Mesenteric fat pad (tissue), 1 donor: ENCODE data around the gene APP. TPM values are rescaled to one million over a fixed set of nuclear protein-coding genes. Genes with fewer than 3 reads are reported as not detected.

Experiments
- DNase-seq: peaks from one replicate; pipeline ENCODE4 v3.0.0-alpha.2; 2020; ENCODE audit warnings: low spot score
- total RNA-seq: library from RNA; stranded (reverse); fragmentation: NEBNext Ultra II Directional; extraction: Animal tissue kit (Norgen Biotek cat#: 25700); gene quantifications from one replicate; pipeline ENCODE4 v1.2.1, GENCODE V29; 2021
- donor health status: DM: yes; HTN: yes; CAD: no.

The APP gene
- total RNA-seq, 1 donor from 2014 or later: 317 TPM

DNA sequence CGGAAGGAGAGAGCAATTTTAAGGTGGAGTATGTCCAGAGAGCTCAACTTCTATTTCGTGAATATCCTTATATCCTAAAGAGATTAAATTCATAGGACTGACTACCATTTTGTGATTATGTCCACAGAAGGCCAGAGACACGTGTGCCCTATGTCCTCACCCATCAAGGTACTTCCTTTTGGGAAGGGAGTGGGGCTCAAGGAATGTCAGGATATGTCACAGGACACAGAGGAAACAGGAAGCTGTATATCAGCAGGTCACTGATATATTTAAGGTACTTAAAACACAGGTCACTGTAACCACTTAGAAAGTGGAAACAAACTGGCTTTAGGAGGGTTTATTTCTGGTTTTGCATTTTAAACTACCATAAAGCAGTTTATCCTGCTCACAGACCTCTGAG, 184.6 kb downstream of the APP start:
- DNase-seq: no peak

DNA sequence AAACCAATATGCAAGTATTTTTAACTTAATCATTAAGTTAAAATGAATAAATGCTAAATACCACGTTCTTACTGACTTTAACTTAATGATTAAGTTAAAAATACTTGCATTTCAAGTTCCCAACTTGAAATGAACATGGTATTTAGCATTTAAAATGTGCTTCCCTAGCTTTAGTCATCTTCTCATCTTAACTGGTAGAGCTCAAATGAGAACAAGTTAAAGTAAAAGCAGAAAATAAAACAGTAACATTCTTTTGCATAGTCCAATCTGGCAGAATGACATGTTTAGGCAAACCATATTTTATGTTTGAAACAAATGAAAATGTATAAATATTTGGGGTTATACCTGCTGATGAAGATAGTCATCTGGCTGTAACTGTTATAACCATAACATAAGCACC, 186.0 kb downstream of the APP start:
- no peak for DNase-seq

DNA sequence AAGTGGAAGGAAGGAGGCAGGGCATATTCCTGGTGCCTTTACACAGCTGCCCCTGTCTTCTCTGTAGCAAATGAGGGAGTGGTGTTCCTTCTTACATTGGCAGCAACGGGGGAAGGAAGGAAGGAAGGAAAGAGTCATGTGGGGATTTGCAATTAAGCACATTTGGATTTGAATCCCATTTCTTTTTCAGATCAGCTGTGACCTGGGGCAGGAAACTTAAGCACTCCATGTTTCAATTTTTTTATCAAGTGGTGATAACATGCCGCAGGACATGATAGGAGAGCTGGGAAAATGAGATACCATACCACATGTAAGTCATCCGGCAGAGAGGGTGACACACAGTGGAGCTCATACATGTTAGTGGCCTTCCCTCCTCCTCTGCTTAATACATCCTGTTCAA, 186.8 kb downstream of the APP start:
- DNase-seq: no peak

DNA sequence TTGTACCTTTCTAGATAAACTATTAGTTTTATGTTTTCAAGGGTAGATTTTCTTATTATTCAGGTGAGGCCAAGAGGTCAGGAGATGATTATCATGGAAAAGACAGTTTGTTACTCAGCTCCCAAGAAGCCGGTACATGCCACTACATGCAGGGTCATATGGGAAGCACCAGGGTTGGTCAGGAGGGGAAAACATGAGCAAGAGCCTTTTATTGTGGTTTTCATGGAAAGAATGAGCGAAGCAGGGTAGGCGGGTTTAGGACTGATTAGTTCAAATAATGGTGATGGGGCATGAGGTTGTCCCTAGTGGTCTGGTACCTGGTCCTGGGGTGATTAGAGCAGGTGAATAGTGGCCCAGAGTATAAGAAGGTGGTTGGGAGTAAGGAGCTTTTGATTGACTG, 189.9 kb downstream of the APP start:
- no peak for DNase-seq

DNA sequence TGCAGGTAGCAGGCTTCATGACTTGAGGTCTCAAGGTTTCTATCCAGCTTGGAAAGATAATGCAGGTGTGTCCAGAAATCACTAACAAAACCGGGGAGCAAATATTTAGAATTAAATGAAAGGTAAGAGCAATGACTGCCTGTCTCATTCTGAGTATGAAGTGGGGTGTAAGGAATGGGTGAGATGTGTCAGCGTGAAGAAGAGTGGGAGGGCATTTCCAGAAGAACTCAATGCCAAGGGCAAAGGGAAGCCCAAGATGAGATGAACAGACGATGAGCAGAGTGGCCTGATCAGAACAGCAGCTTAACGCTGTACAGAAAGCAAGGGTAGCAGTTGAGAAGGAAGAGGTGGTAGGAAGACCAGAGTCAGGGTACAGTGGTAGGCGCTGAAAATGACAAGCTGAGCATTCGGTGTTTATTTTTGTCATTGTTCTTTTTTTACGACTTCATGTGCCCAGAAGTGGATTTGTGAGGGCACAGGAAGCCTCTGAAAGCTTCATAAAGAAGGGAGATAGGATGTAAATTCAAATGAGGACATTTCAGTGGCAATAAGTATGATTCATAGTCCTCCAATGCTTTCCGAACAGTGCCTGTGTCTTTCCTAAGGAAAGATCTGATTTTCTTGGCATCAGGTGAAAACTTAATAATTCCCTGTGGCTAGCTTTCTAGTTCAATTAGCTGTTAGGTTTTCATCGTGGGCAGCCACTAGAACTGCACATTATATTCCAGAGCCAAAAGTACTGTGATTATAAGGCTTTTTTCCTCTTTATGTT, 190.5 kb downstream of the APP start:
- no peak for DNase-seq

DNA sequence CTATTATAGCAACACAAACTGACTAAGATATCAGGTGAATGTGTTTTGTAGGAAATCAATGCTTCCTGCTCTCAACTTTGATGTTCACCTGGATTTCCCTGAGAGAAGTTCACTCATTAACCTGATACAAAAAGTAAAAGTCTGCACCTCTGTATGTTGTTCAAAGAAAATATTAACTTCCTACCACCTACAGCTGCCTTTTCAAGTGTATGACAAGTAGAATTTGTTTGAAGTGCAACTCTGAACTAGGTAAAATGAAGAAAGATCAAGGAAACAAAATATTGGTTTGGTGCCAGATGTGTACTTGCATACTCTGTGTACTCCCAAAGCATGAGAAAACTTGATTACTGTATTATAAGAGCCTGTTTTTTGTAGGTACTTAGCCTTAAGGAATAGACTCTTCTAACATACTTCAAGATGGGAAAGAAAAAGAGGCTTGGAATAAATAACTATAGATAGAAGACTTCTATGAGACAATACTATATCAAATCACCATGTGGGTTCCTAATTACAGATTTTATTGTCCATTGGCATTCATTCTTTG, 193.4 kb downstream of the APP start:
- DNase-seq: no peak

DNA sequence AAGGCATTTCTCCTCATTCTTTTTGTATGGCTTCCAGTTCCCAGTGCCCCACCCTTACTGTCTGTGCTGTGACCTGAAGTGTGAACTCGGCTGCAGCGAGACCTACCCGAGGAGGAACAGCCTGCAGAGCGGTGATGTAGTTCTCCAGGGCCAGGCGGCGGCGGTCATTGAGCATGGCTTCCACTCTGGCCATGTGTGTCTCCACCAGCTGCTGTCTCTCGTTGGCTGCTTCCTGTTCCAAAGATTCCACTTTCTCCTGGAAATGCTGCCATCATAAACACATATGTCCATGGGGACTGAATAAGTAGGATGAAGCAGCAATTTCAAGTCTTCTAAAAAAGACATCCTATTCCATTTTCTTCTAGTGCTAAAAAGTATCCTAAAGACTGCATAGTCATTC, 195.6 kb downstream of the APP start:
- DNase-seq: no peak

DNA sequence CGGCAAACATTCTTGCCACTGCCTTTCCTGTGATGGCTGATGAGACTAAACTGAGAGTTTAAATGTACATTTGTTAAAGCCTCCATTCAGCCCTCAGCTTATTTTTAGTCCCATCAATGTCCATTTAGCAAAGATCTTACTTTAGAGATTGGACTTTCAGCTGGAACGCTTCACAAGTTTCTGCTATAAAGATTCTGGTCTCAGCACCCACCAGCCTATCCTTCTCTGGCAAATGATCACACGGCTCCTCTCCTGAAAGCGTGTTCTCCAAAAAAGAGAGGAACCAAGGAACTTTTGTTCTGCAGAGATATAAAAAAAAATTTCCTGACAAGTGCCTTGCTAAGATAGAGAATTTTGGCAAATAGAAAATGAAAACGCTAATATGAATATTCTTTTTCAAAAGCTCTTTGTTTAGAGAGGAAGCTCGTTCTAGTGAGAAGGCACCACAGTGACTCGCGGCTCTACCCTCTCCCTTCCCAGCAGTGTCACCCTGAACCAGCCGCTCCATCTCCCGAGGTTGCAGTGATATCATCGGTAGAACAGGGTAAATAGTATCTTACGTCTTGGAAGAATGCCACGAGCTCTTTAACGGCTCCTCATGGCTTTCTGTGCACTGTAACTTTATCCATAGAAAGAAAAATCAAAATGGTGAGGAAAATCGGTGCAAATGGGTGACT, 200.2 kb downstream of the APP start:
- no peak for DNase-seq

DNA sequence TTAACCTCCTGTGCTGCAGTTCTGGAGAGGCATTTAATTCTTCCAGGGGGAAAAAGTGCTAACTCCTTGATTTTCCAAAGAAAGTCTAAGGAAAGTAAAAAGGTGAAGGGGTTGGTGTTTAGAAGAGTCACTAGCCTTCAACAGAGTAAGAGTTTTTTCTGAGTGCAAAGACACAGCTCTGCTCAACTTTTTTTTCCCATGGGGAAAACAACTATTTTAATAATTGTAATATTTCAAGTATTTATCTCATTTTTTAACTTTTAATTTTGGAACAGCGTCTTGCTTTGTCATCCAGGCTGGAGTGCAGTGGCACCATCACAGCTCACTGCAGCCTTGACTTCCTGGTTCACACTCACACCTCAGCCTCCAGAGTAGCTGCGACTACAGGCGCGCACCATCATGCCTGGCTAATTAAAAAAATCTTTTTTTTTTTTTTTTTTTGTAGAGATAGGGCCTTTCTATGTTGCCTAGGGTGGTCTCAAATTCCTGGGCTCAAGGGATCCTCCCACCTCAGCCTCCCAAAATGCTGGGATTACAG, 202.6 kb downstream of the APP start:
- no peak for DNase-seq

DNA sequence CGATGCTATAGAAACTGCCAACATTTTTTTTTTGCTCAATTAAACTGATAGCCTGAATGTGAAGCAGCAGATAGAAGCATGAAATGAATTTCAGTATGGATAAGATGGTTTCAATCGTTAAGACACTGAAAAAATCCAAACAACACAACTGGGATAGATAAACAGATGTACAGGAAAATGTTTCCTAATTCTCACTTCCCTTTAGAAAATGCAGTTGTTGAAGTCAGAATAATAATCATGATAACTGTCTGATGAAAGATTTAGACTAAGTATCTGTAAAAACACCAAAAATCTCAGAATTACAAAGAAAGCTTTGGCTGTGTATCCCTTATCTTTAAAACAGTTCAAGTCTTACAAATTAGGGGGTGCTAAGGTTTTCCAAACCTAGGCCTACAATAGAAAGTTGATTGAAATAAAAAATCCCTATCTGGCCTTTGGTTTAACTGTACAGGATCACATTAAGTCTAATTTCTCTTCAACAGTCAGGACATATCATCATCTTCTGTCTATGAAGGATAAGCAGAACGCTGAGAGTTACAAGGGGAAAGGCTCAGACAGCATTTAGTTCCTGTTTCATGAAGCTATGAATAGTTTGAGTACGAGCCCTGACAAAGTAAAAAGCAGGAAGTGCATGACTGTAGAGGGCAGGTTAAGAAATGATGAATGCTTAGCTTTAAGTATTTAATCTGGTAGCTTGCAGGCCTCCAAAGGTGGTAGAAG, 203.2 kb downstream of the APP start:
- DNase-seq: no peak

DNA sequence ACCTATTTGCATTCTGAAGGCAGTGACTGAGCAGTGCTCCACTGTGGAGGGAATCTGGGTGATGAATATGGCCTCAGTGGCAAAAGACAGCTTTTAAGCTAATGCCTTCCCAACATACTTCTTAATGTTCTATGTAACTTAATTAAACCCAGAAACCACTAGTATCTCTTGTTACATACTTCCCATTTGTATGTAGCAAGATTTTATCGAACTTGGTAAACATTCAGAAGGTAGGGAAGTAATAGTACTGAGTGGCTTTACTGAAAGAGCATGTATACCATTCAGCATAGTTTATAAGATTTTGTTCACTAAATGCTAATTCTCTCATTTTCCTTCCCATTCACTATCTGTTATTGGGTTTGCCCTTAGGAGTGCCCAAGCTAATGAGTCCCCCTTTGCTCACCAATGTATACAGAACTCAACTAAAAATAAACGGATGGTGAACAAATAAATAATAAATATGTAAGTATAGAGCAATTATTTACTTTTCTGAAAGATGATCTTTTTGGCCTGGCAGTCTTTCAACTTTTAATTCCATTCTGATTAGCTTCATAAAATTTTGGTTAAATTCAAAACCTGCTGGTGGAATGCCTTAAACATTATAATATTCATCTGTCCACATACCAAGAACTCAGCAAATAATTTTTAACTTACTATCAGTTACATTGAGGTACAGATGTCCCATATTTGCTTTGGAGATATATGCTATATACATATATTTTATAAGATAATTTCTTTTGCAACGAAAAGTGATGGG, 204.4 kb downstream of the APP start:
- DNase-seq: no peak

DNA sequence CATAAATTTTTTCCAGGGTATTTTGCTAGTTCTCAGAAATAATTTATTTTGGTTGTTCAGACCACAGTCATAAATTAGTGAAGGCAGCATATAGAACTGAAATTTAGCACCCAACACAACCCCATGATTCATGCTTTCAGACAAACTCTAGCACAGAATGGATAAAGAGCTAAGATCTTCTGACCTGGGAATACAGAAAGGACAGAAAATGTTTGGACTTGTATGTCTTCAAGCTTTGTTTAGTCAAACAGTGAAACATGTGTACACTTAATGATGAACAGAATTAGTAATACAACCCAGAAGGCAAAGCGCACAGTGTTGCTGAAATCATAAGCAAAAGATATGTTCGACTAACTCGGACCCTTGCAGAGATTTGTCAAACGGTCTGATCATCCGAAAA, 205.6 kb downstream of the APP start:
- no peak for DNase-seq

DNA sequence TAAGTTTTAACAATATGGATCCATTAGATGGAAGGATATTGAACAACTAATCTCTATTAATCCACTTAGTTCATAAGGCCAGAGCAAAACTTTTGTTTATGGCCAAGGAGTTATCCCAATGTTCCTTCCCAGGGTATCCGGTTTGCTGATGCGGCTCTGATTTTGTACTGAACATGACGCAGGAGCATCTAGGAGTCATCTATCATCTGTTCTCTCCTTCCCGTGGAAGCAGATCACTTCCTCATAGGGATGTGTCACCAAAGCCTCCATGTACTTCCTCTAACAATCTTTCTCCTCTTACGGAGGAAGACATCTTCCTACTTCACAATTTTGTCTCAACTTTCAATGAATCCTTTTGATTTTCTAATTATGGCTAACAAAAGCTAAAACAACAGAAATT, 206.6 kb downstream of the APP start:
- no peak for DNase-seq

DNA sequence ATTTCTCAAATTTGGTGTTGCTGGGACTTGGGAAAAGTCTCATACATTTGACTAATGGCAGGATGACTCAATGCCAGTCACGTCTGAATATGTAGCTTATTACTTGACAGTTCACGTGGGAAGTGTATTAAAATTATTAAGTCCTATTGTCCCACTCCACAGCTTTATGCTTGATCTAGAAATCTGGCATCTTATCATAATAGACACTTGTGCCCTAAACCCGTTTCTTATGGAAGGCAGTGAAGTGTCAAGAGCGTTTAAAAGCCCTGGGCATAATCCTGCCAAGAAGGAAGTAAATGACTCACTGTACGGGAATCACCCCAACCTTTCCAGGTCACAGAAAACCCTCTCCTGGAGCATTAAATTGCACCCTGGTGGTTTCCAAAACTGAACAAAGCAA, 207.4 kb downstream of the APP start:
- DNase-seq: no peak

DNA sequence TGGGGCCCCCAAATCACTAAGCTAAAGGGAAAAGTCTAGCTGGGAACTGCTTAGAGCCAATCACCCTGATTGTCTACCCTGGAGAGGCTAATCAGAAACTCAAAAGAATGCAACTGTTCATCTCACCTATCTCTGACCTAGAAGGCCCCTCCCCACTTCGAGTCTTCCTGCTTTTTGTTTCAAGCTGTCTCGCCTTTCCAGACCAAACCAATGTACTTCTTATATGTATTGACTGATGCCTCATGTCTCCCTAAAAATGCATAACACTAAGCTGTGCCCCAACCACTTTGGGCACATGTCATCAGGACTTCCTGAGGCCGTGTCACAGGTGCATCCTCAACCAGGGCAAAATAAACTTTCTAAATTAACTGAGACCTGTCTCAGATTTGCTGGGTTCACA, 209.5 kb downstream of the APP start:
- no peak for DNase-seq

DNA sequence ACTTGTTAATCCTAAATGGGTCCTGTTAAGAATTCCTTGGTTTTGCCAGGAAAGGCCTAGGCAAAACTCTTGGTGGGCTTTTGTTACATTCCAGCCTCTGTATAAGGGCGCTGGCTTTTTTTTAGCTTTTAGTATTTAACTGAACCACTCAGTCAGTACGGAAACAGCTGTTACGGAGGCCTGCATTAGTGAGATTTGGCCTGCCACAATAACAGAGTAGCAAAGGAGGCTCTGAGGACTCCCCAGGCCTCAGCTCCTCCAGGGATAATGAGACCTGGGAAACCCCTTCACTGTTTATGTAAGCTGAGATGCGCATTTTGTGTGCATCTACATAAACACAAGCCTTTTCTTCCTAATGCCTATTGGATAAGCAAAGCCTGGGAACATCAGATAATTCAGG, 210.2 kb downstream of the APP start:
- no peak for DNase-seq

DNA sequence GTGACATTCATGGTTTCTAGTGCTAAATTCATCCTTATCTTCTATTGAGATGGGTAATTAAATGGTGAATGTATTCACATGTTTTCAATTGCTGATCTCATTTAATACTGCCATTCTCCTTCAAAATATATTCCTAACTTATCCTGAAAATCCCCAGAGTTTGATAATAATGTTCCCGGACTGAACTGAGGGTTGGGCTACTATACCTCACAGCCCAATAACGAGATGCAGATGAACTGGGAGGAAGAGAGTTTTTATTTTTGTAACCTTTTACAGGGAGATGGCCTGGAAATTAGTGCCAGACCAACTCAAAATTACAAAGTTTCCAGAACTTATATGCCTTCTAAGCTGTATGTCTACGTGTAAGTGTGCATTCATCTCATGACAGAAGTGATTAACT, 210.8 kb downstream of the APP start:
- DNase-seq: no peak

DNA sequence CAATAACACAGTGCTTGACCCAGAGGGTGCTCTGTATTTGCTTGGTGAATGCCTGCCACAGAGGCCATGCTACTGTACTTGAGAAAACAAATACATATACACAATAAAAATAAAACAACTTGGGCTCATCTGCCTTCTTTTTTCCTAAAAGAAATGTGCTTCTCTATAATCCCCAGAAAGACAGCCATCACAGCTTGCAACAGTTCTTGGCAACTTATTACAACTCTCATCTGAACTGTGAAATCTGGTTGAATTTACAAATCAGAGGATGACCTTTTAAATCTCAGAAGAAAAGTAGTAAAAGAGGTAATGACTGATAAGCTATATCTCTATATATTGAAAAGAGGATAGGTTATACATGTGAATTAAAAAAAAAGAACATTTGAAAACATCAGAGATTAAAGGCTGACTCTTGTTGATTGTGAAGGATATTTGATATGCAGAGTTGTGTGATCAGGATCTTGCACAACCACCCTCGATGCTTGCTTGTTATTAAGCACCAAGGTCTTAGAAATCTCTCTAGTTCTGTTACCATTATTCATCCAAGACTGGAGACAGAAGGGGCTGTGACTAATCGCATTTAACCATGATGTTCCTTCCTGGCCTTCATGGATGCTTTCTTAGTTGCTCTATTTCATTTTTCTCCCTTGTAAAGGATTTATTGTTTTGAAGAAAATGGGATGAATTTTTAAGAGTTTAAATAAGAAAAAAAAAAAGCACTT, 213.4 kb downstream of the APP start:
- DNase-seq: no peak

DNA sequence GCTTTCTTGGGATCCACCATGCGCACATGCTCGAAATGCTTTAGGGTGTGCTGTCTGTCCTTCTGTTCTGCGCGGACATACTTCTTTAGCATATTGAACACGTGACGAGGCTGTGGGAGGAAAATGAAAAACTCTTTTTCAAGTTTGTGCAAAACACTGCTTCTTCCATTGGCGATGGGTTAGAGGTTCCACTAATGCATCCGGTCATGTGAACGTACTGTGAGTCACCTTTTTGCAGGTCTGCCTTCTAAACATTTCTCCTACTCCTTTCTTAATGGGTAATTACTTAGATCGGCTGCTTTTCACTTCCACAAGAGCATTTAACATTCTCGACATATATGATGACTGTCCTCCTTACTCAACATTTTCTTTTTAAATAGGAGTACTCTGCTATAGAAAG, 214.9 kb downstream of the APP start:
- DNase-seq: no peak

DNA sequence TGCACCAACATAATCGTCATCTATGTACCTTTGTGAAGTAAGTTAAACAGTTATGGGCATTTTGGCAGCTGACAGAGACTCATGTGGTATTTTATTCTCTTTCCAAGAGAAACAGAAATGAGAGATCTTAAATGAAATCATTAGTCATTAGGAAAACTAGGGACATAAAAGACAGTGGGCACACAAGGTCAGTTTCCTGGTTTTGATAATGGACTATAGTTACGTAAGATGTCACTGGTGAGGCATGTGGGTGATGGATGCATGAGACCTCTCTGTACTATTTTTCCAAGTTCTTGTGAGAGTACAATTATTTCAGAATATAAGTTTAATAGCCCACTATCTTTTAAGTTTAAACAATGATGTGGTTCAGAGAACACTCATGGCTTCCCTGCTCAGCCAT, 216.9 kb downstream of the APP start:
- DNase-seq: no peak

DNA sequence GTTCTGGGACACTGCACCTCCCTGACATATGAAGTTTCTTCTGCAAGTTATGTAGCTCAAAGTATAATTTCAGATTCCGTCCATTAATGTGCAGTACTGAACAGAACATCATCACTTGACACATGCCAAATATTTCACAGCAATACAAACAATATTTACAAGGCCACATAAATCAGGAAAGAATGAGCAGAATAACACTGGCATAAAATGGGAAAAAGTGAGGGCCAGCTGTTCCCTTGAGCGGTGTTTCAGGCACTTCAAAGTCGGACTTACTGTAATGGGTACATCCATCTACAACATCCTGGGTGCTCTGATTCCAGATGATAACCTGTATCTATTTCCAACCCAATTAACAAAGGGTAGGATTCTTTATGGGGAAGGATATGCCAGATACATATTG, 217.4 kb downstream of the APP start:
- no peak for DNase-seq
